Astrocyte (in vitro differentiated cells and primary cell): ENCODE measurements around the gene ADIPOR2.

Experiments
- EZH2 ChIP-seq: IDR thresholded peaks from 2 replicates; pipeline ENCODE4 v1.6.1; 2012; ENCODE audit warnings: mild to moderate bottlenecking, low read length, inconsistent platforms; ENCODE audit not compliant: insufficient read depth
- TF ChIP-seq, protein P1 (sequence below): IDR thresholded peaks from 2 replicates; pipeline ENCODE4 v1.5.1; 2011; ENCODE audit warnings: low read depth, mild to moderate bottlenecking, inconsistent platforms, low read length, moderate library complexity; ENCODE audit not compliant: insufficient read depth

DNA sequence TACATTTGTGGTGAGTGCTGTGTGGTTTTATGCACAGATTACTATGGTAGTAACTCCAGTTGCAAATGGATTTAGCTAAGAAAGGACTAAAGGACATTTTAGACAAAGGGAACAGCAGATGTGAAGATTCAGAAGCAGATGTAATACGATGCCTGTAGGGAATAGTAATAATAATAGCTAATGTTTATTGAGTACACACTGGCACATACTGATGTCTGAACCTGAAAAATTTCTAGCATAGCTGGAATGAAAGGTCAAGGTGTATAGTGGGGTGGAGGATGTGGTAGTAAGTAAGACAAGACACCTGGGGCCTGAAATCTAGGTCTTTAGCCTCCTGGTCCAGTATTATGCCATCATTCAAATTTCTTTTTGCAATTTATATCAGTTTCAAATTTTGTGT is 75.2 kb downstream of the ADIPOR2 start:
- TF ChIP-seq, protein P1, sequence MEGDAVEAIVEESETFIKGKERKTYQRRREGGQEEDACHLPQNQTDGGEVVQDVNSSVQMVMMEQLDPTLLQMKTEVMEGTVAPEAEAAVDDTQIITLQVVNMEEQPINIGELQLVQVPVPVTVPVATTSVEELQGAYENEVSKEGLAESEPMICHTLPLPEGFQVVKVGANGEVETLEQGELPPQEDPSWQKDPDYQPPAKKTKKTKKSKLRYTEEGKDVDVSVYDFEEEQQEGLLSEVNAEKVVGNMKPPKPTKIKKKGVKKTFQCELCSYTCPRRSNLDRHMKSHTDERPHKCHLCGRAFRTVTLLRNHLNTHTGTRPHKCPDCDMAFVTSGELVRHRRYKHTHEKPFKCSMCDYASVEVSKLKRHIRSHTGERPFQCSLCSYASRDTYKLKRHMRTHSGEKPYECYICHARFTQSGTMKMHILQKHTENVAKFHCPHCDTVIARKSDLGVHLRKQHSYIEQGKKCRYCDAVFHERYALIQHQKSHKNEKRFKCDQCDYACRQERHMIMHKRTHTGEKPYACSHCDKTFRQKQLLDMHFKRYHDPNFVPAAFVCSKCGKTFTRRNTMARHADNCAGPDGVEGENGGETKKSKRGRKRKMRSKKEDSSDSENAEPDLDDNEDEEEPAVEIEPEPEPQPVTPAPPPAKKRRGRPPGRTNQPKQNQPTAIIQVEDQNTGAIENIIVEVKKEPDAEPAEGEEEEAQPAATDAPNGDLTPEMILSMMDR, result no peak
- TF ChIP-seq EZH2, result no peak
